HG02938 (cell line): Measurements from ENCODE around the gene KANSL3.

Experiments used
- ATAC-seq: cut with Tn5 transposase; IDR thresholded peaks from one replicate; pipeline ENCODE4 v1.9.1; 2021; ENCODE audit warnings: mild to moderate bottlenecking, moderate library complexity; ENCODE audit not compliant: unreplicated experiment

The KANSL3 gene

DNA sequence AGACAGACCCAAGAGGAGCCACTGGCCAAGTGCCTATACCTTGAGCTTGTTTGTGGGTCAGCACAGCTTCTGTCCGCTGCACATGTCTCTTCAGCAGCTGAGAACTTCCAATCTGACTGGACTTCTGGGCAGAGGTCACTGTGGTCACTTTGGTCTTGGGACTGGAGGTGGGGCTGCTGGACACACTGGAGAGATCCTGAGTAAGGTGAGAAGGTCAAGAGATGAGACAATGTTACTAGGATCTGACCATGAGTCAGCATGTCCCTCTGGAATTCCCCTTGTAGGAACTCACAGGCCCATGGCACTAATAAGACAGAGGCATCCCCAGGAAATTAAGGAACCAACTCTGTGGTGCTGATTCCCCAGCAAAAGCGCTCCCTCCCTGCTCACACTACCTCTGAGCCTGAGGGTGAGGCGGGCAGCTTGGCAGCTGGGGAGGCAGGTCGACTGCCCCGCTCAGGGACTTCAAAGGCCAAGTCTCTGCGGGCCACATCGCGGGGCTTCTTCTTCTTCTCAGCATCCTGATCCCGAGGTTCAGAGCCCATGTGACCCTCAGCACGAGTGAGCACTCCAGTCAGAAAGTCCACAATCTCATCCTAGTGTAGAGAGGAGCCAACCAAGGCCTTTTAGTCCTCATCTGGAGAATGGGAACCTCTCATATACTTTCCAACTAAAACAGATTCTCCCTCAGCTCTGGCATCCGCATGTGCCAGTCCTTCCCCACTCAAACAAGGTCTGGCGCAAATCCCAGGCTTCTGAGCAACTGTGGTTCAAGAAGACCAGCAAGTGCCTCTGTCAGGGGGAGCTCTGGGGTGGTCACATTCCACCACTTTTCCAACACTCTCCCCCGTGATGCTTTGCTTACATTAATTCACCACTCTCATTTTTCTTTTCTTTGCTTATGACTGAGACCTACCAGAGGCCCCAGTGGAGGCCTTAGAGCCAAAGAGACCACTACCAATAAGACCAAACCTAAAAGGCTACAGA is 29.4 kb downstream of the KANSL3 start:
- no peak for ATAC-seq

DNA sequence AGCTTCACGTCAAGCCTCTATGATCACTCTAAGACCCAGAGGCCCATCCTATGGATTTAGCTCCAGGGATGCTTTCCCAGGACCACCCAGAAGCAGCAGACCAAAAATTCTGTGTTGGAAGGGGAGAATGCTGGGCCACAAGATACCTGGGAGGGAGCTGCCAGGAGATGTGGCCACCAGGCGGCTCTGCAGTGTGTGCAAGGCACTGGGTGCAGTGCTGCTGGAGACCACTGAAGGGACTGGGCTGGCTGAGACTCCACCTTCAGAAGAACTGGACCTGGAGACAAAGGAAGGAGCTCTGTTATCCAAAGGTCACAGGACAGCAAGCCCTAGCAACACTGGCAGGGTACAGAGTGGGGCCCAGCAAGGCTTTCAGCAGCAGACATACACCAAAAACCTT is 34.0 kb downstream of the KANSL3 start:
- no peak for ATAC-seq

DNA sequence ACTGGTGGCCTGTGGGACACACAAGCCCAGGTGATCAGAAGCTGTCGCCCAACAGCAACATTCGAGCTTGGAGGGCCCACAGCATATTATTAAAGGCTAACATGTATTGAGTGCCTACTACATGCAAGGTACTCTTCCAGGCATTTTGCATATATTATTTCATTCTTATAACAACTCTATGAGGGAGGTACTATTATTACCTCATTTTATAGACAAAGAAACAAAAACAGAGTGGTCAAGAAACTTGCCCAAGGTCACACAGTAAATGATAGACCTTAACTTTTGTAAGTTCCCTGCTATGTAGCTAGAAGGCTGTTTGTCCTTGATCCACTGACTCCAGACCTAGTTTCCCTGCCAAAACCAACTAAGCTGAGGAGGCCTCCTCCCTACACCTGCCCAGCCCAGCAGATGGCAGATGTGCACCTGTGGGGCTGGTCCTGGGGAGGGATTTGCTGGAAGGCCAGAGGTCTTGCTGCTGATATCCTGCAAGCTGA is 35.7 kb downstream of the KANSL3 start:
- ATAC-seq, result no peak

DNA sequence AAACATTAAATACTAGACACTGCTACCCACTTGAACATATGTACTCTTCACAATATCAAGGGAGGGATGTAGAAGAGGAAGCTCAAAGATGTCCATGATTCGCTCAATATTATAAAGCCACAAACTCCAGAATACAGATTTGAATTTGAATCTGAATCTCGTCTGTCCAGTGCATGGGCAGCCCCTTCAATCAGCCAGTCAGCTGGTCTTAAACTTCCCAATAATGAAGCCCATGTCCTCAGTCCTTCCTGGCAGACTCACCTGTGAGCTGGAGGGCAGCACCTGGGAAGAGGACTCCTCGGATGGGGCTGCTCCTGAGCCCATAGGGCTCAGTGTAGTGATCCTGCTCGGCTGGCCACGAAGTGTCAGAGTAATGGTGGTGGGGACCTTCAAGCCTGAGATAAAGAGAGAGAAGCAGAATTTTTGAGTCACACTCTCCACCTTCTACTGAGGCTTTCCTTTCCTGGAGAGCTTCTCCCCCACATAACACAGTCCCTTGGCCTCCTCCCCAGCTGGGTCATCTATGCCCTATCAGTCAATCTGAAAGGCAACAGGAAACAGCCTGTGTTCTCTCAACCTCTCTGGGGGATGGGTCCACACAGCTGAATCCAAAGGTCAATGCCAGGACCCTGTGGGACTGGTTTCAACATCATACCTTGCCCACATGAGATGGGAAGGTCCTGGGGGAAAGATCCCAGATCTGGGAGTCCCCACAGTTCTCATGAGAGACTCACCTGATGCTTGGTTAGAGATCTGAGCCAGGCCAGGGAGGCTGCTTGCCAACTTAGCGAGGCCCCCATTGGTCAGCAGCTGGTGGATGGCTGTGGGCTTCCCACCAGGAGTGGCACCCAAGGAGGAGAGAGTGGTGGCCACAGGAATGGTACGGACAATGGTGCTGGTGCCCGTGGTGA is 36.5 kb downstream of the KANSL3 start:
- ATAC-seq, result no peak

DNA sequence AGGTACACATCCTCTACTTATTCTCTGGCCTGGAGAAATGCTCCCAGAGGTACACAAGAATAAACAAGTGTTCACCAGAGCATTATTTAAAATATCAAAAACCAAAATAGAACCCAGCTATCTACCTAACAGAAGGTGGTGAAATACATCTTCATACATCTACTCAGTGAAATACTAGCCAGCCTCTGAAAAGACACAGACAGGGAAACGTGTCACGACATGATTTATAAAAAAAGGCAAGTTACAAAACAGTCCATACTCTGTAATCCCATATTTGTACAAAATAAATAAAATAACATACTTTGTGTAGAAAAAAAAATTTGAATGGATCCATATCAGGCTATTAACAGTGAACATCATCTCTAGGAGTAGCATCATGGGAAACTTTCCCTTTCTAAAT is 38.2 kb downstream of the KANSL3 start:
- ATAC-seq, result no peak

DNA sequence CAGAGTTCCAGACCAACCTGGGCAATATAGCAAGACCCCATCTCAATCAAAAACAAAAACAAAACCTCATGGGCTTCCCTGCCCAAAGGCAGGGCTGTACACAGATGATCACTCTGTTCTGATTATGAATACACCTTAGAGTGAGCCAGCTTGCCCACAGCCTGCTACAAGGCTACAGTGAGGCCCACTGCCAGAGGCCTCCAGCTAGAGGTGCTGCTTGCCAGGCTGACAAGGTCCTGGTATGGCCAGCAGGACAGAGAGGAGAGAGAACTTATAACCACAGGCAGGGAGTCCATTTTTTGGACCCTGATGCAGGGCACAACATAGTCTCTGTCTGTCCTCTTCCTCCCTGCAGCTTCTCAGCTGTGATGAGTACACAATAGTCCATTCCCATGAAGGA is 41.5 kb downstream of the KANSL3 start:
- ATAC-seq, result no peak

DNA sequence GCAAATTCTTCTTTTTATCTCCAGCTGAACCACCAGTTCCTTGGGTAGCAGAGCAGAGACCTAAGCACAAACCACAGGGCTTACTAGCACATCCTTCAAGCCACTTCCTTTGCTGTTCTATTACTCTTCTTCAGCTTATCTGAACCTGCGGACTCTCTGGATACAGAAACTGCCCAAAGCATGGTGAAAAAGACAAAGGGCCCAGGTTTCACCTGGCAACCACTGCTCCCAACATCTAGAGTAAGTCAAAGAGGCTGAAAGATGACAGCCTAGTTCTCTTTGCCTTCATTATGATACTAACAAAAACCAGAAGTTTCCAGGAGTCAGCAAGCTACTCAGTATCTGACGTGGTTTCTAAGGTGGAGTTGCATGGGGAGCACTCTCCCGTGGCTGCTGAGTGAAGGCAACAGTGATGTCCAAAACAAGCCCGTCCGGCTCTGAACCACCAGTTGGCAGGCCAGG is 43.4 kb downstream of the KANSL3 start:
- no peak for ATAC-seq

DNA sequence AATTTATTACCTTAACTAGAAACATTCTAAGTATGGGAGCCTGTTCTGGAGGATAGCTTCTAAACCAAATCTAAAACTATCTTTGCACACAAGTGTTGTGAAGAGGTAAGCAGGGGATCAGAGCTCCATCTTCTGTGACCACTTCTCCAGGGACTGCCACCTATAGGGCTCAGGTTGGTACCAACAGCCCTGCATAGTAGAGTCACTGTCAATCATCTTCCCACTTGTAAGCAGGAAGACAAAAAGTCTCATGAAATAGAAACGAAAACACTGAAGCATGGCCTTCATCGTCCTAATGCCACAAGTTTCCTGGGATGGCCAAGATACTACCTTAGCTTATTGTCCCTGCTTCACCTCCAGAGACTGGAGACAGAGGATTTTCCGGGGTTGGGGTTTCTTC is 43.8 kb downstream of the KANSL3 start:
- no peak for ATAC-seq

DNA sequence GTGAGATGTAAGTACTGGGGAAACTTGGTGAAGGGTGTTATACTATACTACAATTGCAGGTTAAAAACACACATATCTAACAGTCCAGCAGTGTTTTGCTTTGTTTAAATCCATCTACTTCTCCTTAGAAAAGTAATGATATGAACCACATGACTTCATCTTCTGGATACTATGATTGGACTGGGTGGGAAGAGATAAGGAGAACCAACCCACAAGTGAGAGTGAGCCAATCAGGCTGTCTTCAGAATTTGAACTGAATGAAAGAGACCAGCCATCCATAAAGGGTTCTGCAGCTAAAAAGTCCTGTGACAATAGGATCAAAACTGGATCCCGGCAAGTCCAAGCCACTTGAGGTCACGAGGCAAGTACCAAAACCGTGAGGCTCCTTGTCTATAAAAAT is 46.6 kb downstream of the KANSL3 start:
- no peak for ATAC-seq

DNA sequence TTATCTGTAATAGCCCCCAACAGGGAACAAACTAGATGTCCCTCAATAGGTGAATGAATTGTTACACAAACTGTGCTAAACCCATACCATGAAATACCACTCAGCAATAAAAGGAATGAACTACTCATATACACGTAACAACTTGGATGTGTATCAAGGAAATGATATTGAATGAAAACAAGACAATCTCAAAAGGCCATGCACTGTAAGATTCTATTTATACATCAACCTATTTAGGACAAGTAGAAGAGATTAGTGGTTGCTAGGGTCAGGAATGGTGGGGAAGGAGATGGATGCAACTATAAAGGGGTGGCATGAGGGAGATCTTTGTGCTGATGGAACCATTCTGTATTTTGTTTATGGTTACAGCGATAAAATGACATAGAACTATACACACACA is 47.1 kb downstream of the KANSL3 start:
- no peak for ATAC-seq

DNA sequence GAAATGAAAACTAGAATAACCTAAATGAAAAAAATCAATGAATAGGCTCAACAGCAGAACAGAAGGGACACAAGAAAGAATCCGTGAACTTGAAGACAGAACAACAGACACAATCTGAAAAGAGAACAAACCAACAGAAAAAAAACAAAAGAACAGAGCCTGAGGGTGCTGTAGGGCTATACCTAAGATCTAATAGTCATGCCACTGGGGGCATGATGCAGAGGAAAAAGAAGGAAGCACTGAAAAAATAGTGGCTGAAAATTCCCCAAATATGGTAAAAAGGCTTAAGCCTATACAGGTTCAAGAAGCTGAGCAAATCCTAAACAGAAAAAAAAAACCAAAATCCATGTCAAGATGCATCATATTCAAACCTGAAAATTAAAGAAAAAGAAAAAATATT is 50.3 kb downstream of the KANSL3 start:
- no peak for ATAC-seq

DNA sequence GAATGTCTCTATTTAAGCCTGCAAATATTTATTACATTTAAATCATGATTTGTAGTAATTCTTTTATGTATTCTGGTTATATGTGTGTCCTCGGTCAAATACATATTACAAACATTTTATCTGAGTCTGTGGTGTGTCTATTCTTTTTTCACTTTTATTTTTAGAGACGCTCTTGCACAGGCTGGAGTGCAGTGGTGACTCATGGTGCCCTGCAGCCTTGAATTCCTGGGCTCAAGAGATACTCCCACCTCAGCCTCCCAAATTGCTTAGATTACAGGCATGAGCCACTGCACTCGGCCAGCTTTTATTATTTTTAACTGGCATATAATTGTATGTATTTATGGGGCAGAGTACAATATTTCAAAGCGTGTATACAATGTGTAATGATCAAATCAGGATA is 54.1 kb downstream of the KANSL3 start:
- ATAC-seq, result no peak

DNA sequence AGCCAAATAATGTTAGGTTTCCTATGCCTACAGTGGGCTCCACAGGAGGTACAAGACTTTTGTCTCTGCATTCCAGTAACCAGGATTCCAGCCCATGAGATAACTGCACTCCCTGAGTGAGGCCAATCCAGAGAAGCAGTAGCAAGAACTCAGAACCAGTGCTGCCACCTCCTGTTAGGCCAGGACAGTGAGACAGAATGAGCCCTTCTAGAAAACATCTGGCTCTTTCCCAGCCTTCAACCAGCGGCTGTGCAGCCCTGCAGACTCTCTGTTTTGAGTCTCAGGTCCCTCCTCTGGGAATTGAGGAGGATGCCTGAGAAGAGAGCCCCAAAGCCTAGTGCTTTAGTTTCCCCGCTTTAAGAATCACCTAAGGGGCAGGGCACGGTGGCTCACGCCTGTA is 57.3 kb downstream of the KANSL3 start:
- ATAC-seq, result no peak

DNA sequence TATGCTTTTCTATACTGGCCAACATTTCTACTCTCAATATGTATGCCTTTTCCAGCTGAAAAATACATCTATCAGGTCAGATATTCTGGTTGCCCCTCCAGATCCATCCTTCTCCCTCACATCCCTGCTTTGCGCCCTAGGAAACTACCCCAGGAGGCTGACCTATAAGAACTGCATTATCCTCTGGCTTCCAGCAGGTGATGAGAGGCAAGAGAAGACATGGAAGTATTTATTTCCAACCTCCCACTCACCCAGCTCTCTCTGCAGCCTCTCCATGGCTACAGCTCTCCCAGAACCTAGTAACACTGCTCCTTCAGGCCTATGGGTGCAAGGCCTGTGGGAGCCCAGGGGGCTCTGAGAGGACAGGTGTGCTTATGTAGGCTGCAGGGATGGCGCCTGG is 58.7 kb downstream of the KANSL3 start:
- ATAC-seq, result no peak

DNA sequence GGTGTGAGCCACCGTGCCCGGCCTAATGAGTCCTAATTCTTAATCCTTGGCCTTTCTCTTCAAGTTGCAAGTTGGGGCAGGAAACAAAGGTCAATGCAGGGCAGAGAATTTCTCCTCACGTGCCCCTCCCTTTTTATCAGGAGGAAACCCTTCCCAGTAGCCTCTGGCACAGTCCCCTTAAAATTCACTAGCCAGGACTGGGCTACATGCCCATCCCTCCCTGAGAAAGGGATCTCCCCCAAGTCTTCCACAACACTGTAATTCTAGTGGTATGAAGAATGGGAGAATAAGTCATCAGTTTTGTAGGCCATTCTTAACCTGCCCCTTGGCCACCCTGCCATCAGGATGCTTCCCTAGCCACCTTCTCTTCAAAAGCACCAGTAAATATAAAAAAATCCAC is 59.4 kb downstream of the KANSL3 start:
- no peak for ATAC-seq

DNA sequence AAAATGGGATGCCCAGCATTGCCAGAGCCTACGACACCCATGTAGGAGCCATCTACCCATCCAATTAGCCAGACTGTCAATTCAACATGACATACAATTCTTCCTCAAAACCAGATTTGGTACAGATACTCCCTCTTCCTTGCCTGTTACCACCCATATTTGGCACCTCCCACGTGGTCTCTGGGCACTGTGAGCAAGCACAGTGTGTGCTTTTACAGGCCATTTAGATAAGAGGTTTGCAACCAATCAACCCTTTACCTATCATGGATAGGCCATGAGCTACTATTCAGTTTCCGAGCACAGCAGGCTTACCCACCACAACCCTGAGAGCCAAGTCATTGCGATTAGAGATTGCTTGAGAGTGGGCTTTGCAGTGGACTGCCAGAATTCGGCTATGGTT is 60.6 kb downstream of the KANSL3 start:
- ATAC-seq, result no peak

DNA sequence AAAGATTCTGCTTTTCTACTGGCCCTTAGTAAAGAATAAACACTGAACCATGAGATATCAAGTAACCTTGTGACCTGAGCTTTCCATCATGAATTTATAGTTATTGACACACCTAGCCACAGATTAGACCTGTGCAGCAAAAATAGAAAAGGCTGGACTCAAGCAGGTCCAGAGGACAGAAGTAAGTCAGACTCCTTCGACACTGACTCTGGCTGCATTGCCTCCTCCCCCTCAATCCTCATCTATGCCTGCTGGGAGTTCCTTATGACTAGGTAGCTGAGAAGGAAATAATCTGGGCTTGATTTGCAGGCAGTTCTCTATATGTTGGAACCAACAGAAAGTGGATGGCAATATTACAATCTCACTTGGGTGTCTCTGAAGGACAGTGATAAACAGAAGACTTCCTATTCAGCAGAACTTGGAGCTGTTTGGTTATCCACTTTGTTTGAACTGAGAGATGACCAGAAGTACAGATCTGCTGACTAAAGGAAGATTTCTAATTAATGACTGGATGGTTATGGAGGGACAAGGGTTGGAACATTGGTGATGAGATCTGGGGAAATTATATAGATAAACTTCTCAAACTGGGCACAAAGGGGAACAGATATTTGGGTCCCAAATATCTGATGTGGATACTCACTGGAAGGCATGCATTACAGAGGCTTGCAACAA is 62.2 kb downstream of the KANSL3 start:
- no peak for ATAC-seq

DNA sequence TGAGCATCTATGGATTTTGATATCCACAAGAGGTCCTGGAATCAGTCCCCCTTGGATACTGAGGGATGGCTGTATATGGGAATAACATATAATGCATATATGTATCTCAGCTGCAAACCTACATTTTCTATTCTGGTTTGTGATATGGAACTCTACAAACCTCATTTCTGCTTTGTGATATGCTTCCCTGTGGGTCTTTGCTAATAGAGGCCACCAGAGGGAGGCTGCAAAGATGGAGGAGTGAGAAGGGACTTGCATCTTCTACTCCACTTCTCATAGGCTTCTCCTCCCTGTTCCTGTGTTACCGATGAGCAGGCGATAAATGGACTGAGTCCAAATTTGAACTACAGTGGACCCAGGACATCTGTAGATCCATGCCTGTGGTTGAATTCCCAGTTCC is 63.7 kb downstream of the KANSL3 start:
- no peak for ATAC-seq

DNA sequence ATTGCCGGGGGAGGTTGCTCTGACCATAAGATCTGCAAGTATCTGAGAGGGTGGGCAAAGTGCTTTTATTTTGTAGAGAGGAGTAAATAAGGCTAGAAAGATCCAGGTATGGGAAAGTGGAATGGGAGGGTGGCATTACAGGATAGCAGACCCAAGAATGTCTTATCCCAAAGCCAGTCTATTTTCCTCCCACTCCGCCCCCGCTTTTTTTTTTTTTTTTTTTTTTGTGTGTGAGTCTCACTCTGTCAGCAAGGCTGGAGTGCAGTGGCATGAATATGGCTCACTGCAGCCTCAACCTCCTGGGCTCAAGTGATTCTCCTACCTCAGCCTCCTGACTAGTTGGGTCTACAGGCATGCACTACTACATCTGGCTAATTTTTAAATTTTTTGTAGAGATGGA is 70.0 kb downstream of the KANSL3 start:
- no peak for ATAC-seq

DNA sequence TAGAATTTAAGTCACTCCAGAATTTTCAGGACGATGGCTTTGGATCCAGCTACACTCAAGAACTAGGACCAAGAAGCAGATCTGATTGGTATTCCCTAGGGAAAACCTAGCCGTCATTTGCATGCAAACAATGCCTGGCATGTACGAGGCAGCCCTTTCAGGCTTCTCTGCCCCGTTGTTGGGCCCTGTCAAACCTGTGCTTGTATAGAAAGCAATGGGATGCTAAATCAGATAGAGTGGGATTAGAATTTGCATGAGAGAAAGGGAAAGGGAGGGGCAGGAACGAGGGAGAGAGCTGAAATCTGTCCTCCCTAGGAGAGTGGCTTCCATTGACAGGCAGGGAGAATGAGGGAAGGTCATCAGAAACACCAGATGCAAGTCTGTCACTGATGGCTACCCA is 73.0 kb downstream of the KANSL3 start:
- no peak for ATAC-seq

DNA sequence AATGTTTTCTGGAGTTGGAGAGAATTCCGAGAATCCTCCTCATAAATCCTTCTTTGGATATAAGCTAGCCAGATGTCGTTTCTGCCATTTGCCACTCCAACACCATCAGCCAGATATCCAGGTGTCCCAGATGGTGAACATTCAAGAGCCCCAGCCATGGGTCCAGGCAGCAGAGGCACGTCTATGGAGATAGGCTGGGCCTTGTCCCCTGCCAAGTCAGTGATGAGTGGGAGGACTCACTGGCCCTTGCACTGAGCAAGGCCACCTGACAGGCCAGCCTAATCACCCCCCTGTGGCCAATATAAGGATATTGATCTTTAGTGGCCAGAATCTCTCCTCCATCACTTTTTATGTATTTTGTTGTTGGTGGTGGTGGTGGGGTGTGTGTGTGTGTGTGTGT is 73.5 kb downstream of the KANSL3 start:
- ATAC-seq, result no peak
